HepG2 (cell line): Measurements from ENCODE around the gene GDAP1L1. TPM values are rescaled to one million over a fixed set of nuclear protein-coding genes. Genes with fewer than 3 reads are reported as not detected.

Source experiments
- CENPT ChIP-seq: sonication (generic); formaldehyde crosslinking; IDR thresholded peaks from 2 replicates; pipeline ENCODE4 v1.8.0; 2022; ENCODE audit warnings: low read depth, mild to moderate bottlenecking, moderate library complexity, missing genetic modification reagents
- CREB3 ChIP-seq: sonication (generic); formaldehyde crosslinking; IDR thresholded peaks from 2 replicates; pipeline ENCODE4 v1.5.0; 2020; ENCODE audit warnings: missing genetic modification reagents
- GFI1 ChIP-seq: sonication (generic); formaldehyde crosslinking; IDR thresholded peaks from 2 replicates; pipeline ENCODE4 v1.5.0; 2020; ENCODE audit warnings: missing genetic modification reagents, mild to moderate bottlenecking, borderline replicate concordance
- HMG20A ChIP-seq: IDR thresholded peaks from 2 replicates; pipeline ENCODE4 v1.6.1; 2016; ENCODE audit warnings: borderline replicate concordance
- HMG20B ChIP-seq: conservative IDR thresholded peaks from 2 replicates; pipeline ENCODE4 v1.6.1; 2016; ENCODE audit warnings: missing genetic modification reagents, missing compliant biosample characterization
- HMGXB4 ChIP-seq, 2 experiments: sonication (generic) in 1 of 2; formaldehyde crosslinking in 1 of 2; IDR thresholded peaks; 2 replicates each; pipeline versions ENCODE4 v1.4.0 to v1.6.1; 2018 to 2020; ENCODE audit warnings: missing genetic modification reagents in 2 of 2, borderline replicate concordance in 1 of 2, low read depth in 1 of 2, mild to moderate bottlenecking in 1 of 2, missing biosample characterization in 1 of 2
- KLF6 ChIP-seq: IDR thresholded peaks from 2 replicates; pipeline ENCODE4 v1.8.0; 2016; ENCODE audit warnings: missing biosample characterization, missing genetic modification reagents
- MBNL3 ChIP-seq: fragments of 250-450 bp; sonication (Bioruptor Pico); conservative IDR thresholded peaks from 2 replicates; pipeline ENCODE4 v1.8.0; 2022; ENCODE audit warnings: mild to moderate bottlenecking, inconsistent platforms
- SP4 ChIP-seq: sonication (generic); formaldehyde crosslinking; IDR thresholded peaks from 2 replicates; pipeline ENCODE4 v1.8.1; 2023; ENCODE audit warnings: mild to moderate bottlenecking, missing genetic modification reagents
- SRF ChIP-seq: IDR thresholded peaks from 2 replicates; pipeline ENCODE4 v1.6.1; 2011; ENCODE audit warnings: mild to moderate bottlenecking, low read depth, low read length, moderate library complexity
- TBL1XR1 ChIP-seq: fragments of 150-350 bp; IDR thresholded peaks from 2 replicates; pipeline ENCODE4 v1.6.1; 2014; ENCODE audit warnings: borderline replicate concordance, low read length; ENCODE audit not compliant: partially characterized antibody
- TBP ChIP-seq: sonication (generic); formaldehyde crosslinking; IDR thresholded peaks from 2 replicates; pipeline ENCODE4 v1.5.0; 2020; ENCODE audit warnings: missing genetic modification reagents
- ZC3H4 ChIP-seq: sonication (generic); formaldehyde crosslinking; IDR thresholded peaks from 2 replicates; pipeline ENCODE4 v1.4.0; 2020; ENCODE audit warnings: missing genetic modification reagents, borderline replicate concordance
- ZKSCAN8 ChIP-seq: IDR thresholded peaks from 2 replicates; pipeline ENCODE4 v1.6.1; 2016; ENCODE audit warnings: borderline replicate concordance, missing genetic modification reagents, missing compliant biosample characterization
- ZMYM3 ChIP-seq: sonication (generic); formaldehyde crosslinking; IDR thresholded peaks from 2 replicates; pipeline ENCODE4 v1.5.1; 2020; ENCODE audit warnings: mild to moderate bottlenecking, missing genetic modification reagents
- ZNF333 ChIP-seq: sonication (generic); formaldehyde crosslinking; IDR thresholded peaks from 2 replicates; pipeline ENCODE4 v1.4.0; 2020; ENCODE audit warnings: mild to moderate bottlenecking, missing genetic modification reagents, borderline replicate concordance
- ZNF354B ChIP-seq: sonication (generic); formaldehyde crosslinking; IDR thresholded peaks from 2 replicates; pipeline ENCODE4 v1.8.0; 2022; ENCODE audit warnings: mild to moderate bottlenecking, missing genetic modification reagents
- ZNF431 ChIP-seq: sonication (generic); formaldehyde crosslinking; IDR thresholded peaks from 2 replicates; pipeline ENCODE4 v1.9.0; 2022; ENCODE audit warnings: missing genetic modification reagents, low read depth, mild to moderate bottlenecking, borderline replicate concordance
- ZNF713 ChIP-seq: sonication (generic); formaldehyde crosslinking; IDR thresholded peaks from 2 replicates; pipeline ENCODE4 v1.4.0; 2020; ENCODE audit warnings: mild to moderate bottlenecking, missing genetic modification reagents
- ZNF782 ChIP-seq: sonication (generic); formaldehyde crosslinking; IDR thresholded peaks from 2 replicates; pipeline ENCODE4 v1.4.0; 2020; ENCODE audit warnings: missing genetic modification reagents, mild to moderate bottlenecking, borderline replicate concordance
- ZNF83 ChIP-seq: sonication (generic); formaldehyde crosslinking; IDR thresholded peaks from 2 replicates; pipeline ENCODE4 v1.4.0; 2020; ENCODE audit warnings: missing genetic modification reagents, mild to moderate bottlenecking, borderline replicate concordance
- polyA plus RNA-seq, 8 experiments: library from polyadenylated mRNA; depleted of rRNA in 3 of 8; stranded (reverse) in 7 of 8; unstranded in 1 of 8; fragments of >200 nt; fragmentation: Illumina TruSeq in 4 of 8; extraction: Trizol in 4 of 8; gene quantifications; 2 replicates each; pipeline versions ENCODE4 v1.2.1 to v1.2.3, GENCODE V29; 2011 to 2016; ENCODE audit warnings: low read depth in 4 of 8, missing spikeins in 1 of 8, mixed read lengths in 1 of 8; ENCODE audit not compliant: insufficient read depth in 1 of 8
- total RNA-seq, 5 experiments: library from RNA; depleted of rRNA; stranded (reverse); fragments of >200 nt; fragmentation: Illumina TruSeq; extraction: Trizol; gene quantifications; 2 replicates each; pipeline ENCODE4 v1.2.3, GENCODE V29; 2016; ENCODE audit warnings: low read depth in 1 of 5
- TF ChIP-seq, protein P1 (sequence below): IDR thresholded peaks from 2 replicates; pipeline ENCODE4 v1.6.1; 2016; ENCODE audit warnings: missing compliant biosample characterization, missing genetic modification reagents, borderline replicate concordance
- TF ChIP-seq, protein P2 (sequence below): sonication (generic); formaldehyde crosslinking; IDR thresholded peaks from 2 replicates; pipeline ENCODE4 v1.8.0; 2022; ENCODE audit warnings: low read depth, missing genetic modification reagents
- TF ChIP-seq, protein P3 (sequence below): sonication (generic); formaldehyde crosslinking; IDR thresholded peaks from 2 replicates; pipeline ENCODE4 v1.5.1; 2020; ENCODE audit warnings: missing genetic modification reagents, mild to moderate bottlenecking, borderline replicate concordance

Gene GDAP1L1
- total and polyA plus RNA-seq, 2 of the 13 experiments (the other 11 are each of a cell fraction or from before 2014, with no cell fraction given) = 0.04 TPM; not detected in 1

- TF ChIP-seq HMGXB4 (CRISPR knock-in tag; IDR thresholded peaks at IDR 0.05; ENCODE audit: borderline replicate concordance in 1 of 2, low read depth in 1 of 2) (peak; percentile 52 to 77; a peak in 2 of 4 replicates), HMG20B (CRISPR knock-in tag) (no peak), GFI1 (CRISPR knock-in tag) (no peak), SRF (no peak), ZNF333 (CRISPR knock-in tag) (no peak), MBNL3 (CRISPR knock-in tag) (no peak), TBL1XR1 (no peak), KLF6 (0 out of 2 replicates have a peak, but pooled peaks have one; percentile 59), ZNF431 (no peak), HMG20A (CRISPR knock-in tag) (no peak), ZNF83 (no peak; the same call in 1 of the 2 replicates), ZNF354B (CRISPR knock-in tag) (peak; percentile 86; the same call in 1 of the 2 replicates), SP4 (CRISPR knock-in tag) (0 out of 2 replicates have a peak, but pooled peaks have one; percentile 16), ZNF713 (no peak), ZC3H4 (CRISPR knock-in tag) (no peak), ZKSCAN8 (peak; percentile 60; the same call in 1 of the 2 replicates), ZNF782 (CRISPR knock-in tag) (no peak), ZMYM3 (CRISPR knock-in tag) (no peak), TBP (CRISPR knock-in tag) (no peak), CENPT (CRISPR knock-in tag) (no peak), CREB3 (CRISPR knock-in tag) (no peak)
- TF ChIP-seq, protein P1, sequence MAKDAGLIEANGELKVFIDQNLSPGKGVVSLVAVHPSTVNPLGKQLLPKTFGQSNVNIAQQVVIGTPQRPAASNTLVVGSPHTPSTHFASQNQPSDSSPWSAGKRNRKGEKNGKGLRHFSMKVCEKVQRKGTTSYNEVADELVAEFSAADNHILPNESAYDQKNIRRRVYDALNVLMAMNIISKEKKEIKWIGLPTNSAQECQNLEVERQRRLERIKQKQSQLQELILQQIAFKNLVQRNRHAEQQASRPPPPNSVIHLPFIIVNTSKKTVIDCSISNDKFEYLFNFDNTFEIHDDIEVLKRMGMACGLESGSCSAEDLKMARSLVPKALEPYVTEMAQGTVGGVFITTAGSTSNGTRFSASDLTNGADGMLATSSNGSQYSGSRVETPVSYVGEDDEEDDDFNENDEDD (CRISPR knock-in tag) = no peak
- TF ChIP-seq, protein P2, sequence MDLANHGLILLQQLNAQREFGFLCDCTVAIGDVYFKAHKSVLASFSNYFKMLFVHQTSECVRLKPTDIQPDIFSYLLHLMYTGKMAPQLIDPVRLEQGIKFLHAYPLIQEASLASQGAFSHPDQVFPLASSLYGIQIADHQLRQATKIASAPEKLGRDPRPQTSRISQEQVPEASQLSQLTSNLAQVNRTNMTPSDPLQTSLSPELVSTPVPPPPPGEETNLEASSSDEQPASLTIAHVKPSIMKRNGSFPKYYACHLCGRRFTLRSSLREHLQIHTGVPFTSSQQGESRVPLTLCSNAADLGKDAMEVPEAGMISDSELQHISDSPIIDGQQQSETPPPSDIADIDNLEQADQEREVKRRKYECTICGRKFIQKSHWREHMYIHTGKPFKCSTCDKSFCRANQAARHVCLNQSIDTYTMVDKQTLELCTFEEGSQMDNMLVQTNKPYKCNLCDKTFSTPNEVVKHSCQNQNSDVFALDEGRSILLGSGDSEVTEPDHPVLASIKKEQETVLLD (CRISPR knock-in tag) = no peak
- TF ChIP-seq, protein P3, sequence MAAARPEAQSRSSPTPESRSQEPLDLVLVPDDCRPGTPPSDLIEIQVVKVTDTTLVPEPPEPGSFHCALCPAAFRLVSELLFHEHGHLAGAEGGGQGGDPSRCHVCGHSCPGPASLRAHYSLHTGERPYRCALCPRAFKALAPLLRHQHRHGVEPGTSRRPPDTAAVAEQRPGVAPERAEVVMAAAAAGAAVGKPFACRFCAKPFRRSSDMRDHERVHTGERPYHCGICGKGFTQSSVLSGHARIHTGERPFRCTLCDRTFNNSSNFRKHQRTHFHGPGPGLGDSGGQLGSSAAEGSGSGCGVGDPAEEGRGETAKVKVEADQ (CRISPR knock-in tag) = no peak
These were observed 29.6 kb upstream of the GDAP1L1 start (continued) for GRCh38 chr20:44217342-44218092.
